ENCODE measurements around the gene APOLD1. TPM values are rescaled to one million over a fixed set of nuclear protein-coding genes. Genes with fewer than 3 reads are reported as not detected.
A peak's percentile ranks its signal among the peaks of the same experiment; 100 is the strongest.

The APOLD1 gene
- total and polyA plus RNA-seq, 2 experiments from 2014 or later = 4.0 to 14.2 TPM

DNA sequence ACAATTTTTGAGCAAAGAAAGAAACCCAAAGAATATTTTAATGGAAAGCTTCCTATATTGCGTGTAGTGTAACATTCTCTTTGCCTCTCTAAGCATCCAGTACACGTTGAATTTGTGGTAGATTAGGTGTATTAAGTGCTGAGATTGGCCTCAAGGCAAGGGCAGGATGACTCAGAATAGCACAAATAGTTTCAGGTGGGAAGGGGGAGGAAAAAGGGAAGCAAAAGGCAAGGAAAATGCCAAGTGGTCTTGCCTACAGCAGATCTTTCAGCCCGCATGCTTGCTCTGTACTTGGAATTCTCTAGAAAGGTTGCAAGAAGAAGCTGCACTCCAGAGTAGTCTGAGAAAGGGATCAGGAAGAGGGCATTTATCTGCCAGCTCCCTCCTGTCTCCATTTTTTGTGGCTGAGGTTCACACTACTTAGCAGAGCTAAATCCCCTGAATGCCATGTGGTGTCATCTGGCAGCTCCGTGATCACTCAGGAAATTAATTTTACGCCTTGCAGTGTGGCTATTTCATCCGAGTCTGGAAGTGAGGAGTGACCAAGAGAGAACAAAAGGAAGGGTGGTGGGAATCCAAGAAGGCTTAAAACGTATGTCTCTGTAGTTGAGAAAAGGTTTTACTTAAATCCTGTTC lies 39.8 kb upstream of the APOLD1 start:
- H3K4me3 ChIP-seq = no peak overlapping the region
- DNase-seq (ENCODE audit: low read depth in 1 of 2, low spot score in 1 of 2) = no peak
- no peak overlapping the region for H3K27ac ChIP-seq
- no peaks in the 10 kb centered on the region for H3K9me3 ChIP-seq (ENCODE audit: low read depth)
- TF ChIP-seq, protein P1, sequence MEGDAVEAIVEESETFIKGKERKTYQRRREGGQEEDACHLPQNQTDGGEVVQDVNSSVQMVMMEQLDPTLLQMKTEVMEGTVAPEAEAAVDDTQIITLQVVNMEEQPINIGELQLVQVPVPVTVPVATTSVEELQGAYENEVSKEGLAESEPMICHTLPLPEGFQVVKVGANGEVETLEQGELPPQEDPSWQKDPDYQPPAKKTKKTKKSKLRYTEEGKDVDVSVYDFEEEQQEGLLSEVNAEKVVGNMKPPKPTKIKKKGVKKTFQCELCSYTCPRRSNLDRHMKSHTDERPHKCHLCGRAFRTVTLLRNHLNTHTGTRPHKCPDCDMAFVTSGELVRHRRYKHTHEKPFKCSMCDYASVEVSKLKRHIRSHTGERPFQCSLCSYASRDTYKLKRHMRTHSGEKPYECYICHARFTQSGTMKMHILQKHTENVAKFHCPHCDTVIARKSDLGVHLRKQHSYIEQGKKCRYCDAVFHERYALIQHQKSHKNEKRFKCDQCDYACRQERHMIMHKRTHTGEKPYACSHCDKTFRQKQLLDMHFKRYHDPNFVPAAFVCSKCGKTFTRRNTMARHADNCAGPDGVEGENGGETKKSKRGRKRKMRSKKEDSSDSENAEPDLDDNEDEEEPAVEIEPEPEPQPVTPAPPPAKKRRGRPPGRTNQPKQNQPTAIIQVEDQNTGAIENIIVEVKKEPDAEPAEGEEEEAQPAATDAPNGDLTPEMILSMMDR (IDR thresholded peaks at IDR 0.05; ENCODE audit: low read depth, low read length) = no peak
- H3K36me3 ChIP-seq = no peaks in the 10 kb centered on the region
- no peaks in the 10 kb centered on the region for H3K27me3 ChIP-seq
- peaks cover 21% of the 10 kb centered on the region for H3K4me1 ChIP-seq (ENCODE audit: low read depth)

DNA sequence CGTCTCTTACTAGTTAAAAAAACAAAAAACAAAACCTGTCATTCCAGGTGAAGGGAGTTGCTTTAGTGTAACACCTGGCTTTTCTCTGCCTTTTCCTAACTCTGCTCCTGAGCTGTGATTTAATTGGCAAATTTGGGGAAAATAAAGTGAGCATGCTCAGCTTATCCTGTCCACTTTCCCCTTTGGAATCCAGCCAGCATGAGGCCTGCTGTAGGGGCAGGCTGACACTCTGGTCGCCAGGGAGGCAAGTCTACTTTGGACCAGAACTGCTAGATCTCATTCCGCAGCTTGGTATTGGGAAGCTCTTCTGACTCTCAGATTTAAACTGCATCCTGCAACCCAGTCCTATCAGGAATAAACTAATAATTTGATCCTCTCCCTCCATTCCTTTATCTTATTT lies 38.2 kb upstream of the APOLD1 start:
- Histone ChIP-seq H3K4me1 (ENCODE audit: low read depth) (peaks cover 21% of the 10 kb centered on the region), H3K4me3 (no peak overlapping the region), H3K27ac (peak overlapping the region; percentile 25), H3K9me3 (ENCODE audit: low read depth) (no peaks in the 10 kb centered on the region), H3K27me3 (no peaks in the 10 kb centered on the region), H3K36me3 (no peaks in the 10 kb centered on the region)
- TF ChIP-seq, protein P1 (IDR thresholded peaks at IDR 0.05; ENCODE audit: low read depth, low read length) = no peak
- peak; percentile 26 to 37 for DNase-seq (ENCODE audit: low read depth in 1 of 2, low spot score in 1 of 2)

DNA sequence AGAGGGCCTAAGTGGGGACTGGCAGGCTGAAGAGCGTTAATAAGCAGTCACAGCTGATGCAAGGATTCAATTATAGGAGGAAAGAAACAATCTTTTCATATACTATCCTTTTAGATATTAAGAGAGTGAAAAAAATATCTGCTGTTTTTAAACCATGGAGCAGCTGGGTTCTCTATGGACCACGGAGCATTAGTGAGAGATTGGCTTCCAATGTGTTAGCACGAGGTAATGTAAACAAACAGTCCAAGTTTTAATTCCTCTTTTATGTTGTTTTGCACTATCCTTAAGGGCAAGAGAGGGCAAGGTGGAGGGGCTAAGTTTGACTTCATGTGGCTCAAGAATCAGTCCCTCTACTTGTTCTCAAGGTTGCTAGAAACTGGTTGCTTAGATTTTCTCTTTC lies 37.4 kb upstream of the APOLD1 start:
- Histone ChIP-seq H3K4me1 (ENCODE audit: low read depth) (peaks cover 21% of the 10 kb centered on the region), H3K4me3 (no peak overlapping the region), H3K27ac (peak overlapping the region; percentile 25), H3K9me3 (ENCODE audit: low read depth) (no peaks in the 10 kb centered on the region), H3K36me3 (no peaks in the 10 kb centered on the region), H3K27me3 (no peaks in the 10 kb centered on the region)
- TF ChIP-seq, protein P1 (IDR thresholded peaks at IDR 0.05; ENCODE audit: low read depth, low read length) = no peak
- no peak for DNase-seq (ENCODE audit: low read depth in 1 of 2, low spot score in 1 of 2)

DNA sequence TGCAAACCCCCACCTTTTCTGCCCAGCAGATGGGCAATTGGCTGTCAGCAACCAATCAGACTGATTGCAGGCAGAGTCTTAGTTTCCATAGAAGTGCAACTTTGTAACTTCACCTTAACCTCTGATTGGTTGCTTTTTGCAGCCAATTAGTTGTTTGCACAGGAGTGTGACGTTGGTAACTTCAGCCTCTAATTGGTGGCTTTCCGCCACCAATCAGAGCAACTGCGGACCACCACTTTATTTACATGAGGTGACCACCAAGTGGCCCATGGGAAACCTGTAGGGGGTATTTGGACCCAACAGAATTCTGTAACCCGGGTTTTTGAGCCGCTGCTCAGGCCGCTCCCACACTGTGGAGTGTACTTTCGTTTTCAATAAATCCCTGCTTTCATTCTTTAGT lies 36.0 kb upstream of the APOLD1 start:
- Histone ChIP-seq H3K4me3 (no peak overlapping the region), H3K9me3 (ENCODE audit: low read depth) (no peaks in the 10 kb centered on the region), H3K27me3 (no peaks in the 10 kb centered on the region), H3K4me1 (ENCODE audit: low read depth) (peaks cover 21% of the 10 kb centered on the region), H3K36me3 (no peaks in the 10 kb centered on the region), H3K27ac (no peak overlapping the region)
- TF ChIP-seq, protein P1 (IDR thresholded peaks at IDR 0.05; ENCODE audit: low read depth, low read length) = no peak
- DNase-seq (ENCODE audit: low read depth in 1 of 2, low spot score in 1 of 2) = peak in 1 of 2 donors; percentile 44

DNA sequence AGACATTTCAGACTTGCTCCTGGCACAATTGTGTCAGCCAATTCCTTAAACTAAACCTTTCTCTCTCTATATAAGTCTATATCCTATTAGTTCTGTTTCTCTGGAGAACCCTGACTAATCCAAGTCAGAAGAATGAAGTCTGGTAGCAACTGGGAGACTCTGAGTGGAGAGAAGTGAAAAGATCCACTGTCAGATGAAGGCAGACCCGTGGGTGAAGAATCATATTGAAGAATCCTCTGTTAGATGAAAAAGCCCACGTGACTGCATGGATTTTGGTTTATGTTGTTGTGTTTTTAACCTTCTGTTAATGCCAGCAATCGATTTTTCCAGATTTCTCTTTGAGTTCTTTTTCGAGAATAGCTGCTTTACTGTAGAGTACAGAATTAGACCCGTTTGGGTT lies 29.5 kb upstream of the APOLD1 start:
- no peak for DNase-seq (ENCODE audit: low read depth in 1 of 2, low spot score in 1 of 2)
- TF ChIP-seq, protein P1 (IDR thresholded peaks at IDR 0.05; ENCODE audit: low read depth, low read length) = no peak
- Histone ChIP-seq H3K4me1 (ENCODE audit: low read depth) (no peaks in the 10 kb centered on the region), H3K27ac (no peak overlapping the region), H3K4me3 (no peak overlapping the region), H3K9me3 (ENCODE audit: low read depth) (no peaks in the 10 kb centered on the region), H3K27me3 (no peaks in the 10 kb centered on the region), H3K36me3 (no peaks in the 10 kb centered on the region)

All from cardiac muscle cell (in vitro differentiated cells and primary cell).